Lower lobe of right lung (tissue), 2 donors: Measurements from ENCODE around the gene ACAD9. TPM values are rescaled to one million over a fixed set of nuclear protein-coding genes. Genes with fewer than 3 reads are reported as not detected.

Experiments
- ATAC-seq, 2 donors: fragments of 200-7000 bp; cut with Tn5 transposase; one replicate each; pipeline ENCODE4 v1.9.1; 2020 to 2022; ENCODE audit warnings: mild to moderate bottlenecking in 2 of 2, moderate library complexity in 2 of 2
- DNase-seq: peaks from one replicate; pipeline ENCODE4 v3.0.0-alpha.2; 2020
- H3K27ac ChIP-seq: fragments of 200-600 bp; one replicate; pipeline ENCODE4 v1.8.0; 2022
- H3K27me3 ChIP-seq: fragments of 200-600 bp; one replicate; pipeline ENCODE4 v1.8.0; 2022; ENCODE audit warnings: low read depth
- H3K36me3 ChIP-seq: fragments of 200-600 bp; one replicate; pipeline ENCODE4 v1.8.0; 2022; ENCODE audit warnings: mild to moderate bottlenecking
- H3K4me1 ChIP-seq: fragments of 200-600 bp; one replicate; pipeline ENCODE4 v1.8.0; 2022
- H3K4me3 ChIP-seq: fragments of 200-600 bp; one replicate; pipeline ENCODE4 v1.8.0; 2022; ENCODE audit warnings: mild to moderate bottlenecking
- H3K9me3 ChIP-seq: fragments of 200-600 bp; one replicate; pipeline ENCODE4 v1.8.0; 2022
- intact Hi-C: fragments of 100-400 bp; cut with DNase I; formaldehyde crosslinking; loops from one replicate; pipeline ENCODE4 v1.11.0; 2022
- total RNA-seq: library from RNA; stranded (reverse); fragmentation: NEBNext Ultra II Directional; extraction: Animal tissue kit (Norgen Biotek cat#: 25700); gene quantifications from one replicate; pipeline ENCODE4 v1.2.1, GENCODE V29; 2021
- TF ChIP-seq, protein P1 (sequence below): fragments of 200-600 bp; IDR thresholded peaks from one replicate; pipeline ENCODE4 v1.8.0; 2022; ENCODE audit warnings: antibody characterized with exemption, mild to moderate bottlenecking
- donor health status: DM: no; HTN: yes; CAD: no; lungs with severe emphysema.

The ACAD9 gene
- total RNA-seq, 1 donor from 2014 or later, result 38.0 TPM

DNA sequence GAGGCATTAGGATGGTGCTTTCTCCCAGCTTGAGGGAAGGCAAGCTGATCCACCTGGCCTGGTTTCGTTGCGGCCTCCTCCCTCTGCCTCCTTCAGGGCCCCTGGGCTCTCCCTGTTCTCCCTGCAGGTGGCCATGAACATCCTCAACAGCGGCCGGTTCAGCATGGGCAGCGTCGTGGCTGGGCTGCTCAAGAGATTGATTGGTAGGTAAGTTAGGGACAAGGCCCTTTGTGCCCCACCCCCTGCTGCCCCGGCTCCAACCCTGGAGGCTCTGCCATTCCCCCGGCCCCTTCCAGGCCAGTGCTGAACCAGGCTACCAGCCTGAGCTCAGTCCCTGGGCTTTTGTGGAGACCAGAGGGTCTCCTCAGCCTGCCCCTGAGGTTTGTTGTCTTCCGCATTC is 23.0 kb downstream of the ACAD9 start:
- TF ChIP-seq, protein P1, sequence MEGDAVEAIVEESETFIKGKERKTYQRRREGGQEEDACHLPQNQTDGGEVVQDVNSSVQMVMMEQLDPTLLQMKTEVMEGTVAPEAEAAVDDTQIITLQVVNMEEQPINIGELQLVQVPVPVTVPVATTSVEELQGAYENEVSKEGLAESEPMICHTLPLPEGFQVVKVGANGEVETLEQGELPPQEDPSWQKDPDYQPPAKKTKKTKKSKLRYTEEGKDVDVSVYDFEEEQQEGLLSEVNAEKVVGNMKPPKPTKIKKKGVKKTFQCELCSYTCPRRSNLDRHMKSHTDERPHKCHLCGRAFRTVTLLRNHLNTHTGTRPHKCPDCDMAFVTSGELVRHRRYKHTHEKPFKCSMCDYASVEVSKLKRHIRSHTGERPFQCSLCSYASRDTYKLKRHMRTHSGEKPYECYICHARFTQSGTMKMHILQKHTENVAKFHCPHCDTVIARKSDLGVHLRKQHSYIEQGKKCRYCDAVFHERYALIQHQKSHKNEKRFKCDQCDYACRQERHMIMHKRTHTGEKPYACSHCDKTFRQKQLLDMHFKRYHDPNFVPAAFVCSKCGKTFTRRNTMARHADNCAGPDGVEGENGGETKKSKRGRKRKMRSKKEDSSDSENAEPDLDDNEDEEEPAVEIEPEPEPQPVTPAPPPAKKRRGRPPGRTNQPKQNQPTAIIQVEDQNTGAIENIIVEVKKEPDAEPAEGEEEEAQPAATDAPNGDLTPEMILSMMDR, result no peak
- Histone ChIP-seq H3K4me1 (no peaks in the 10 kb centered on the region), H3K4me3 (no peak overlapping the region), H3K9me3 (no peaks in the 10 kb centered on the region), H3K27me3 (no peaks in the 10 kb centered on the region), H3K36me3 (peaks cover 100% of the 10 kb centered on the region), H3K27ac (no peak overlapping the region)
- no peak for DNase-seq
- intact Hi-C loops, result no loop called here
- no peak for ATAC-seq

DNA sequence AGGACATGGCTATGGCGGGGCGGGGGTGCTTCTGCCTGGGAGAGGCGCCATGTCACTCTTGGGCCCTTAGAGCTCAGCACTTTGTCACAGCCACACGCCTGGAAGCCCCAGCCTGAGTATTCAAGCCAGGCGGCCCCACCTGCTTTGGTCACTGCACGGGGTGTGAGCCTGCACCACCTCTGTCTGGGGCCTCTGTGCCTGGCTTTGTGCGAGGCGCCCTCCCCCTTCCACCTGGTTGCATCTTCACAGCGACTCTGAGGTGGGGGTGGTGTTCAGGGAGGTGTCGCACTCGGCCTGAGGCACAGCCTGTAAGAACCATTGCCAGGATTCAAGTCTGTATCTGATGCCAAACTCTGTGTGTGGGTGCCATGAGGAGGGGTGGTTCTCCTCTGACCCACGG is 24.1 kb downstream of the ACAD9 start:
- peaks cover 100% of the 10 kb centered on the region for H3K36me3 ChIP-seq

DNA sequence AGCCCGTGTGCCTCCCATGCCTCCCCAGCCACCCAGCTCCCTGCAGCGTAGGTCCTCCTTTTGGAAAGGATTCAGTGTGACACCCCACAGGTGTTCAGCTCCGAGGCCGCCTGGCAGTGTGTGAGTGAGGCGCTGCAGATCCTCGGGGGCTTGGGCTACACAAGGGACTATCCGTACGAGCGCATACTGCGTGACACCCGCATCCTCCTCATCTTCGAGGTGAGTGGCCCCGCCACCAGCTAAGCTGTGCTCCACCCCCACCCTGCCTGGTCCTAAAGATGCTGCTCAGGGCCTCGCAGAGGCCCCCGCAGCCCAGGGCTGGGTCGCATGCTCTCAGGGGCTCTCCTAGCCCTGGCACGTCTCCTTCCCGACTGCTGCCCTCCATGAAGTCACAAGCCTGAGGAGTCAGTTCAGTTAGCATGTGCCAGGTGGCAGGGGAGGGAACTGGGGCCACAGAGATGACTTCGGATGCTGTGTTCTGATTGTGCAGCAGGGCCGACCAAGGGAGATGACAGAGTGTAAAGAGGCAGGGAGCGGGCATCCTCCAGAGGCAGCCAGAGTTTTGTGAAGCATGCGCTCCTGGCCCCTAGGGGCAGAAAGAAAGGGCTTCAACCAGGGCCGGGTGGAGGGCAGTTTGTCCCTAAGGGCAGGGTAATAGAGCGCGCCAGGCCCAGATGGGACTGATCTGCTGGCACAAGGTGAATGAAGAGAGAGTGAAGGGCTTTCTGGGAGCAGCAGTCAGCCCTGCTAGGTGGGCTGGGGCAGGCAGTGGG is 26.8 kb downstream of the ACAD9 start:
- TF ChIP-seq, protein P1, result no peak
- no peak for DNase-seq
- intact Hi-C loops, result no loop called here

More for the DNA sequence above, 24.1 kb downstream of the ACAD9 start:
- Histone ChIP-seq H3K4me1 (no peaks in the 10 kb centered on the region), H3K27ac (no peak overlapping the region), H3K27me3 (no peaks in the 10 kb centered on the region), H3K9me3 (no peaks in the 10 kb centered on the region), H3K4me3 (no peak overlapping the region)
- intact Hi-C loops, result no loop called here
- TF ChIP-seq, protein P1, result no peak
- no peak for DNase-seq
- ATAC-seq, result no peak

DNA sequence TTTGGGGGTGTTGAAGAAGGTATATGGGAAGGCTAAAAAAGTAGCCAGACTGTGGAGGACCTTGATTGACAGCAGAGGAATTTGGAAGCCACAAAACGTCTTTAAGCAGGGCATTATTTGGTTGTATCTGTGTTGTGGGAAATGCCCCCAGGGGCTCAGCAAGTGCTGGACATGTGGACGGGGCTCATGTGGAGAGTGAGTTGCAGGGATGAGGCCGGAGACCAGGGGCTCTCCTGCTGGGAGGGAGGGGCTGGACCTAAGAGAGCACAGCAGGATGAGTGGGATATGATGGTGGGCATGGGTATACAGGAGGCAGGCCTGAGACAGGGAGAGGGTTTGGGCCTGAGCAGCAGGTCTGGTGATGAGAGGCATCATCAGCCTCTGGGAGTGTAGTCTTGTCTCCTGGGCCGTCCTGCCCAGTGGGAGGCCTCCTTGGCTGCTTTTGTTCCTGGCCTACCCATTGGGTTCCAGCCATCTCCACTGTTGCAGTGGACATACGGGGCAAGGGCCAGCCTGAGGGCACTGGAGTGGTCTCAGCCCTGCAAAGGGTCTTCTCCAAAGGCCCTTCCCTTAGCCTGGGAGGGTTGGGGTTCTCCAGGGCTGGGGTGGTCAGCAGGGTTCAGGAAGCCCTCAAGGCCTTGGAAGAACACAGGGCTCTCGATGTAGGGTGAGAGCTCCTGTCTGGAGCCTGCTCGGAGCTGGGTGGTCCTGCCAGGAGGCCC is 27.5 kb downstream of the ACAD9 start:
- H3K9me3 ChIP-seq, result no peaks in the 10 kb centered on the region
- no peaks in the 10 kb centered on the region for H3K4me1 ChIP-seq
- no peak for ATAC-seq
- no peak for DNase-seq
- intact Hi-C loops, result no loop called here
- H3K36me3 ChIP-seq, result peaks cover 100% of the 10 kb centered on the region
- no peaks in the 10 kb centered on the region for H3K27me3 ChIP-seq
- TF ChIP-seq, protein P1, result no peak
- no peak overlapping the region for H3K4me3 ChIP-seq
- no peak overlapping the region for H3K27ac ChIP-seq

More for the DNA sequence above, 26.8 kb downstream of the ACAD9 start:
- Histone ChIP-seq H3K36me3 (peaks cover 100% of the 10 kb centered on the region), H3K27me3 (no peaks in the 10 kb centered on the region), H3K4me3 (no peak overlapping the region), H3K4me1 (no peaks in the 10 kb centered on the region), H3K27ac (no peak overlapping the region), H3K9me3 (no peaks in the 10 kb centered on the region)
- no peak for ATAC-seq

DNA sequence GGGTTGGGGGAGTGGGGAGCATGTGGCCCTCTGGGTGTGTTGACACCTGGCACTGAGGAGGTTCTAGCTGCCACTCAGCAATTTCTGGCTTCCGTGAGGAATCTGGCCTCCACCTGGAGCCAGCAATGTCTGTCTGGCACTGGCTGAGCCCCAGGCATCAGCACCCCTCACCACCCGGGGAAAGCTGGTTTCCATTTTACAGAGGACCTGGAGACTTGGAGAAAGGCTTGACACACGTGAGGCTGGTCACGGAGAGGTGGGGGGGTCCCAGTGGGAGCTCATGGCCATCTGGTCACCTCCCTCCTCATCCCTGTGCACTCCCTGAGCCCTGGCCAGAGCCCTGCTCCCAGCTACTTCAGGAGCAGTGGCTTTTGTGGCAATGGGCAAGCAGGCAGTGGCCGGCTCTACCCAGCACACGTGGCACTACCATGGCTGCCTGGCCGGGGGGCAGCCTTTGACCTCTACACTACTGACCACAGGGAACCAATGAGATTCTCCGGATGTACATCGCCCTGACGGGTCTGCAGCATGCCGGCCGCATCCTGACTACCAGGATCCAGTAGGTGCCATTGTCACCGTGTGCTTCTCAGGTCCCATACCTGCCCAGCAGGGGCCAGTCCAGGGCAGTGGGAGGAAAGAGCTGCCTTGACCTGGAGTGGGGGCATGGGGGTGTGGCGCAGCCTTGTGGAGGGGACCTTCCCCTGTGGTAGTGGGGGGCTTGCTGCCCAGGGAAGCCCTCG is 28.5 kb downstream of the ACAD9 start:
- Histone ChIP-seq H3K4me3 (no peak overlapping the region), H3K27ac (no peak overlapping the region), H3K9me3 (no peaks in the 10 kb centered on the region), H3K4me1 (no peaks in the 10 kb centered on the region), H3K36me3 (peaks cover 100% of the 10 kb centered on the region), H3K27me3 (no peaks in the 10 kb centered on the region)
- TF ChIP-seq, protein P1, result no peak
- no peak for ATAC-seq
- DNase-seq, result no peak
- intact Hi-C loops, result no loop called here
